B cell (primary cell): ENCODE data around the gene TMEM253.

Experiments
- CTCF ChIP-seq: fragments of 200-600 bp; IDR thresholded peaks from one replicate; pipeline ENCODE4 v1.8.0; 2022; ENCODE audit warnings: antibody characterized with exemption, mild to moderate bottlenecking
- EZH2 ChIP-seq: IDR thresholded peaks from 2 replicates; pipeline ENCODE4 v1.6.1; 2012; ENCODE audit warnings: borderline replicate concordance, low read depth, mild to moderate bottlenecking, moderate library complexity, low read length; ENCODE audit not compliant: insufficient read depth, poor library complexity, severe bottlenecking

GRCh38 chr14:21070610-21071224, 30.1 kb upstream of the TMEM253 start:
- TF ChIP-seq CTCF, result no peak
- TF ChIP-seq EZH2, result peak; percentile 74
